ENCODE data around the gene FCHSD2. TPM values are rescaled to one million over a fixed set of nuclear protein-coding genes. Genes with fewer than 3 reads are reported as not detected.

Gene FCHSD2
- total RNA-seq: 10 to 100 TPM; 17.0 to 40.0 (median 27.0) TPM

DNA sequence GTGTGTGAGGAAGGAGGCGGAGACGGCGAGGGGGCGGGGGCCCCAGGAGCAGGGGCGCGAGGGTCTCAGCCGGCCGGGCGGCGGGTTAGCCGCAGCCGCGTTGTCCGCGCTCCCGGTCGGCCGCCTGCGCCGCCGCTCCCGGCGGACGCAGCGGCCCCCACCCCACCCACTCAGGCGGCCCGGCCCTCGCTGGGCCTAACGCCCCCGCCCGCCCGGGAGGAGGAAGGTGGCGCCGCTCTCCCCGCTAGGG is at the start of gene FCHSD2:
Gene FCHSD2 (minus strand): TSS at position 191 of the 250 bp plus-strand sequence. CDS start 441 bp downstream, outside the sequence.
- Histone ChIP-seq H3K9me3 (no peaks in the 10 kb centered on the region), H3K4me3 (peak within 1 kb of the TSS; percentile 82 to 98), H3K36me3 (no peaks in the 10 kb centered on the region), H3K27ac (peak within 1 kb of the TSS; percentile 49 to 99 (median 96)), H3K4me1 (peaks cover 0 to 53% (median 7%) of the 10 kb centered on the region in 3 donors), H3K27me3 (no peaks in the 10 kb centered on the region)
- TF ChIP-seq POLR2A (IDR thresholded peaks at IDR 0.05) (peak; percentile 28 to 58), POLR2AphosphoS5 (IDR thresholded peaks at IDR 0.05) (no peak)
- no peak for ATAC-seq
- WGBS, 2 donors (ENCODE audit: low coverage in 1 of 2): no CpG with 5 or more reads among the region's 35 CpGs

DNA sequence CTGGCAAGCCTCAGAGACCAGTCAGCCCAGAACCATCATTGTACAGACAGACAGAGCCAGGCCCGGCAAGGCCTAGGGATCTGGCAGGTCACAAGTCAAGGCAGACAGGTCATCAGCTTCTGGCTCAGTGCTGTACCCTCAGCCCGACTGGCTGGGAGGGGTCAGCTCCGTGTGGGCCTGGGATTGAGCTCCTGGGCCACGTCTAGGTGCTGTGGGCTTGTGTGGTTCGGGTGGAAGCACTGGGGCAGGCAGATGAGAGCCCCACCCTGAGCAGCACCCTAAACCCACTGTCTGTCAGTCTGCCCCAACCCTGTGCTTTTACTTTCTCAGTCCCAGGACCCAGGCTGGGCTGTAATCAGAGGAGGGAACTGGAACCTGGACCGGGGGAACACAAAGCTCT is 49.0 kb upstream of the FCHSD2 start:
- Histone ChIP-seq H3K4me3 (no peak overlapping the region), H3K27me3 (no peaks in the 10 kb centered on the region), H3K9me3 (no peaks in the 10 kb centered on the region), H3K36me3 (no peaks in the 10 kb centered on the region), H3K4me1 (peaks cover 0 to 15% (median 7%) of the 10 kb centered on the region in 3 donors), H3K27ac (no peak overlapping the region)
- no peak for ATAC-seq
- TF ChIP-seq POLR2A (IDR thresholded peaks at IDR 0.05): no peak
- TF ChIP-seq EP300 (IDR thresholded peaks at IDR 0.05): no peak
- TF ChIP-seq POLR2AphosphoS5 (IDR thresholded peaks at IDR 0.05): no peak
- TF ChIP-seq CTCF (IDR thresholded peaks at IDR 0.05): no peak
- WGBS, 2 donors (ENCODE audit: low coverage in 1 of 2): no CpG with 5 or more reads among the region's 6 CpGs

GRCh38 chr11:73190557-73190885 is 48.4 kb upstream of the FCHSD2 start:
- Histone ChIP-seq H3K4me3 (no peak overlapping the region), H3K27me3 (peaks cover 2% of the 10 kb centered on the region), H3K4me1 (peaks cover 0 to 15% (median 7%) of the 10 kb centered on the region in 3 donors), H3K9me3 (no peaks in the 10 kb centered on the region), H3K27ac (no peak overlapping the region), H3K36me3 (no peaks in the 10 kb centered on the region)
- ATAC-seq: no peak
- WGBS, 2 donors (ENCODE audit: low coverage in 1 of 2): 92 to 94% methylated on average over 3 of the region's 3 CpGs
- TF ChIP-seq POLR2AphosphoS5 (IDR thresholded peaks at IDR 0.05) (no peak), POLR2A (IDR thresholded peaks at IDR 0.05) (no peak), EP300 (IDR thresholded peaks at IDR 0.05) (no peak), CTCF (IDR thresholded peaks at IDR 0.05) (no peak)

DNA sequence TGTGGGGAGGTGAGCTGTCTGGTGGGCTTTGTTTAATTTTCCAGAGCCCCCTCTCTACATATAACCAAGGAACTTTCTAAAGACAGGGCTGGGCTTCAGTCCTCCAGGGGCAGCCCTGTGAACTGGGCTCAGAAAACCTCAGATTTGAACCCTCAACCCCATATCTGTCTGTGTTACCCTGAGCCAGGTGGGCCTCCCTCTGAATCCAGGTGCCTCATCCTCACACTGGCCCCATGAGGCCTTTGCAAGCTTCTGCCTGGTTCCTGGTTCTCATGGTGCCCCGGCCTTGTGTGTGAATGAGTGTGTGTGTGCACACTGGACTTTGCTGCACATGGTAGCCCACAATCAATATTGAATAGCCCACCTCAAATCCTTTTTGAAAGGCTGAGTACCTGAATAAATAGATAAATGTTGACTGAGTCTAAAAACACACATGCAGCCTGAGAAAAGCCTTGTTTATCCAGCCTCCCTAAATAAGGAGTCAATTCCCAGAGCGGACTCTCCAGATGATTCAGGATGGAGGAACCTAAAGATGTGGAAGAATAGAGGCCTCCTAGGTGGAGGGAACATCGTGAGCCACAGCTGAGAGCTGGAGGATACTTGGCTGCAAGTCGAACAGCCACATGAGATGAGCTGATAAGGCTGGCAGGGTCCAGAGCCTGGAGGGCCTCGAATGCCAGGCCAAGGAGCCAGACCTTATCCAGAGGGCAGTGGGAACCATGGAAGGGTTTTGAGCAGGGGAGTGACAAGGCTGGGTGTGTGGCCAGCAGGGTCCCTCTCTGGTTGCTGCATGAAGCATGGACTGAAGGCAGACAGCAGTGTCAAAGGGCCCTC is 47.8 kb upstream of the FCHSD2 start:
- H3K4me1 ChIP-seq: peaks cover 0 to 15% (median 7%) of the 10 kb centered on the region in 3 donors
- ATAC-seq: no peak
- peaks cover 4% of the 10 kb centered on the region for H3K27me3 ChIP-seq
- no peaks in the 10 kb centered on the region for H3K9me3 ChIP-seq
- WGBS, 2 donors (ENCODE audit: low coverage in 1 of 2): 86 to 100% methylated on average over 1 to 4 of the region's 5 CpGs
- no peaks in the 10 kb centered on the region for H3K36me3 ChIP-seq
- TF ChIP-seq POLR2A (IDR thresholded peaks at IDR 0.05) (no peak), EP300 (IDR thresholded peaks at IDR 0.05) (no peak), POLR2AphosphoS5 (IDR thresholded peaks at IDR 0.05) (no peak), CTCF (IDR thresholded peaks at IDR 0.05) (no peak)
- H3K27ac ChIP-seq: no peak overlapping the region
- no peak overlapping the region for H3K4me3 ChIP-seq

GRCh38 chr11:73189315-73189714 is 47.2 kb upstream of the FCHSD2 start:
- no peaks in the 10 kb centered on the region for H3K9me3 ChIP-seq
- H3K4me1 ChIP-seq: peaks cover 0 to 15% (median 7%) of the 10 kb centered on the region in 3 donors
- H3K4me3 ChIP-seq: no peak overlapping the region
- 65% methylated on average over 5 of the region's 8 CpGs; no CpG with 5 or more reads in 1 of the 2 donors for WGBS, 2 donors (ENCODE audit: low coverage in 1 of 2)
- no peaks in the 10 kb centered on the region for H3K36me3 ChIP-seq
- peaks cover 4% of the 10 kb centered on the region for H3K27me3 ChIP-seq
- ATAC-seq: peak; percentile 27
- TF ChIP-seq POLR2A (IDR thresholded peaks at IDR 0.05) (no peak), EP300 (IDR thresholded peaks at IDR 0.05) (no peak), POLR2AphosphoS5 (IDR thresholded peaks at IDR 0.05) (no peak), CTCF (IDR thresholded peaks at IDR 0.05) (no peak)
- H3K27ac ChIP-seq: no peak overlapping the region

Measured in gastroesophageal sphincter (tissue), 4 donors.